ENCODE measurements around the gene FAM200B.

FAM200B gene

DNA sequence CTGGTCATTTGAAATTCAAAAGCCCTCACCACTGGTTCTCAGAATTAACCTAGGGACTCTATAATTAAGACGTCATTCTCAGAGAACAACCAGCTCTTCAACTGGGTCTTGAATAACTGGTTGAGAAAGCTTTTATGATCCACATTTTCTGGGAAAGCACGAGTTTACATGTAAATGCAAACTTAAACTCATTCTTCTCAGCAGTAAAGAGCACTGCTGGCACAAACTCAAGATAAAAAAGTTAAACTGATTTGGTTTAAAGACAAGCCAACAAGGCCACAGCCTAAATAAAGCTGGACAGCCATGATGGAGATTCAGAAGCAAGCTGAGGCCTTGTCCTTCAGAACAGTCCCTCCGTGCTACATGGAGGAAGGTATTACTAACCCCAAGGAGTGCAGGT lies 34.5 kb downstream of the FAM200B start:
- TF ChIP-seq, protein P1, sequence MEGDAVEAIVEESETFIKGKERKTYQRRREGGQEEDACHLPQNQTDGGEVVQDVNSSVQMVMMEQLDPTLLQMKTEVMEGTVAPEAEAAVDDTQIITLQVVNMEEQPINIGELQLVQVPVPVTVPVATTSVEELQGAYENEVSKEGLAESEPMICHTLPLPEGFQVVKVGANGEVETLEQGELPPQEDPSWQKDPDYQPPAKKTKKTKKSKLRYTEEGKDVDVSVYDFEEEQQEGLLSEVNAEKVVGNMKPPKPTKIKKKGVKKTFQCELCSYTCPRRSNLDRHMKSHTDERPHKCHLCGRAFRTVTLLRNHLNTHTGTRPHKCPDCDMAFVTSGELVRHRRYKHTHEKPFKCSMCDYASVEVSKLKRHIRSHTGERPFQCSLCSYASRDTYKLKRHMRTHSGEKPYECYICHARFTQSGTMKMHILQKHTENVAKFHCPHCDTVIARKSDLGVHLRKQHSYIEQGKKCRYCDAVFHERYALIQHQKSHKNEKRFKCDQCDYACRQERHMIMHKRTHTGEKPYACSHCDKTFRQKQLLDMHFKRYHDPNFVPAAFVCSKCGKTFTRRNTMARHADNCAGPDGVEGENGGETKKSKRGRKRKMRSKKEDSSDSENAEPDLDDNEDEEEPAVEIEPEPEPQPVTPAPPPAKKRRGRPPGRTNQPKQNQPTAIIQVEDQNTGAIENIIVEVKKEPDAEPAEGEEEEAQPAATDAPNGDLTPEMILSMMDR (IDR thresholded peaks at IDR 0.05; ENCODE audit: low read depth, low read length, poor library complexity, severe bottlenecking) = no peak
- no peak for TF ChIP-seq EZH2phosphoT487 (IDR thresholded peaks at IDR 0.05; ENCODE audit: borderline replicate concordance, low read length)
- Histone ChIP-seq H3K27ac (ENCODE audit: low read depth, low read length) (no peak overlapping the region), H4K20me1 (ENCODE audit: control insufficient read depth, insufficient read depth, low read depth, low read length) (no peaks in the 10 kb centered on the region), H3F3A (ENCODE audit: control insufficient read depth, insufficient read depth) (no peaks in the 10 kb centered on the region), H3K79me2 (ENCODE audit: control insufficient read depth, low read length) (no peaks in the 10 kb centered on the region), H3K4me3 (ENCODE audit: low read length) (no peak overlapping the region), H3K4me1 (ENCODE audit: control insufficient read depth, low read length) (no peaks in the 10 kb centered on the region), H3K36me3 (ENCODE audit: control insufficient read depth, low read length) (no peaks in the 10 kb centered on the region), H3K4me2 (ENCODE audit: low read length) (no peak overlapping the region), H3K27me3 (ENCODE audit: control insufficient read depth, low read length) (peaks cover 8% of the 10 kb centered on the region; the same call in 1 of the 2 replicates), H3K9me3 (ENCODE audit: control insufficient read depth, insufficient read depth, low read length) (no peaks in the 10 kb centered on the region), H3K9me2 (replicated peaks; ENCODE audit: control insufficient read depth, low read length) (no peaks in the 10 kb centered on the region)

DNA sequence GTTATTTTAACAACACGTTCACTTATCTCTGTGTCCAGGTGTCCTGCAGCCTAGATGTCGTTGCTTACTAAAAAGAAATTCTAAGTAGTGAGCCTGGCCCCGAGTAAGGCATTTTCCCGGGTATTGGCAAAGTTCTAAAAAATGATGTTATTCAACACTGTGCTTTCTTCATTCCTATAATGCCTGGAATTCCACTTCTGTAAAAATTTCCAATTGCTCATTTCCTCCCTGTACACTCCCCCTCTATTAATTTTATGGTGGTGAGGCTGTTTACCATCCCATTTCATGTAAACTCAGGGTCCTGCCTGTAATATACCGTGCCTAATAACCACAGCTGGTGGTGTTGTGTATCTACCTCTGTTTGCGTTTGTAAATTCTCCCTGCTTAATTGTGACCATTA lies 35.5 kb downstream of the FAM200B start:
- no peaks in the 10 kb centered on the region for H3F3A ChIP-seq (ENCODE audit: control insufficient read depth, insufficient read depth)
- no peaks in the 10 kb centered on the region for H3K79me2 ChIP-seq (ENCODE audit: control insufficient read depth, low read length)
- no peaks in the 10 kb centered on the region for H3K4me1 ChIP-seq (ENCODE audit: control insufficient read depth, low read length)
- H3K4me3 ChIP-seq (ENCODE audit: low read length) = no peak overlapping the region
- peaks cover 2% of the 10 kb centered on the region; the same call in 1 of the 2 replicates for H3K27me3 ChIP-seq (ENCODE audit: control insufficient read depth, low read length)
- no peaks in the 10 kb centered on the region for H3K36me3 ChIP-seq (ENCODE audit: control insufficient read depth, low read length)
- H3K9me2 ChIP-seq (replicated peaks; ENCODE audit: control insufficient read depth, low read length) = no peaks in the 10 kb centered on the region
- H3K27ac ChIP-seq (ENCODE audit: low read depth, low read length) = no peak overlapping the region
- H4K20me1 ChIP-seq (ENCODE audit: control insufficient read depth, insufficient read depth, low read depth, low read length) = no peaks in the 10 kb centered on the region
- H3K9me3 ChIP-seq (ENCODE audit: control insufficient read depth, insufficient read depth, low read length) = no peaks in the 10 kb centered on the region
- TF ChIP-seq EZH2phosphoT487 (IDR thresholded peaks at IDR 0.05; ENCODE audit: borderline replicate concordance, low read length) = no peak
- TF ChIP-seq, protein P1 (IDR thresholded peaks at IDR 0.05; ENCODE audit: low read depth, low read length, poor library complexity, severe bottlenecking) = no peak
- H3K4me2 ChIP-seq (ENCODE audit: low read length) = no peak overlapping the region

DNA sequence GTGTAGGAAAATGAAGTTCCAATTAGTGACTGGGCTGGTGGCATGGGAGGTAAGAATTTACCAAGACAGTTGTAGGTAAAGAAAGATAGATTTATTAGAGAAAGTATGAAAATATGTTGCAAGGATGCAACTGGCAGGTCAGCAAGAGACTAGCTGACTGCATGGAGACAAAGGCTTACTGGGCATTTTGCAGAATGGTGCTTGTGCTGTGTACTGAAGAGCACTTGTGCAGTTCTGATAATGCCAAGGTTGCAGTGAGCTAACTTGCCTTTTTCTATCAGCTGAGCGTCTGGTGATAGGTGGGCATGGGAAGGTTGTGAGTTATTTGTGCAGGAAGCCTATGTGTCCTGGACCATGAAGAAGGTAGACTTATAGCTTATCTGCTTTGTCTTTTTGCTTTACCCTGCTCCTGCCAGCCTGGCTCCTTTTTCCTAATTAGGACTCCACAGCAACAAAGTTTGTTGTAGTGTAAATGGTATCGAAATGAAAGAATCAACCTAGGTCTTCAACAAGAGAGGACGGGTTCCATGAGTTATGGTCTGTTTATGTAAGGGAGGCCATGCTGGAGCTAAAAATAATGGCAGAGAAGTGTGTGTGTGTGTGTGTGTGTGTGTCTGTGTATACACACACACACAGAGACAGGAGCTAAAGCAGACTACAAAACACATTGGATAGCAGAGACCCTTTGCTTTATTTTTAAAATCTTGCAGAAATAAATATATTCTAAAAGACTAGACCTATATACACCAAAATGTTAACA lies 36.2 kb downstream of the FAM200B start:
- H3K4me2 ChIP-seq (ENCODE audit: low read length) = no peak overlapping the region
- no peaks in the 10 kb centered on the region for H4K20me1 ChIP-seq (ENCODE audit: control insufficient read depth, insufficient read depth, low read depth, low read length)
- H3K4me3 ChIP-seq (ENCODE audit: low read length) = no peak overlapping the region
- H3K9me2 ChIP-seq (replicated peaks; ENCODE audit: control insufficient read depth, low read length) = no peaks in the 10 kb centered on the region
- TF ChIP-seq, protein P1 (IDR thresholded peaks at IDR 0.05; ENCODE audit: low read depth, low read length, poor library complexity, severe bottlenecking) = no peak
- no peak for TF ChIP-seq EZH2phosphoT487 (IDR thresholded peaks at IDR 0.05; ENCODE audit: borderline replicate concordance, low read length)
- no peak overlapping the region for H3K27ac ChIP-seq (ENCODE audit: low read depth, low read length)
- H3K4me1 ChIP-seq (ENCODE audit: control insufficient read depth, low read length) = no peaks in the 10 kb centered on the region
- no peaks in the 10 kb centered on the region for H3K79me2 ChIP-seq (ENCODE audit: control insufficient read depth, low read length)
- no peaks in the 10 kb centered on the region for H3F3A ChIP-seq (ENCODE audit: control insufficient read depth, insufficient read depth)
- H3K36me3 ChIP-seq (ENCODE audit: control insufficient read depth, low read length) = no peaks in the 10 kb centered on the region
- no peaks in the 10 kb centered on the region for H3K9me3 ChIP-seq (ENCODE audit: control insufficient read depth, insufficient read depth, low read length)
- H3K27me3 ChIP-seq (ENCODE audit: control insufficient read depth, low read length) = no peaks in the 10 kb centered on the region
